NCI-H2081 (cell line): ENCODE results near the gene OR6V1.
"Not testable (repeated sequence)": the region's sequence is repeated elsewhere in the genome, so short reads cannot be mapped to it uniquely, and the experiment has no call there.

Experiments
- DNase-seq, 2 experiments: peaks; one replicate each; lab custom pipeline; 2025; lab: John Stamatoyannopoulos, UW

OR6V1 gene

DNA sequence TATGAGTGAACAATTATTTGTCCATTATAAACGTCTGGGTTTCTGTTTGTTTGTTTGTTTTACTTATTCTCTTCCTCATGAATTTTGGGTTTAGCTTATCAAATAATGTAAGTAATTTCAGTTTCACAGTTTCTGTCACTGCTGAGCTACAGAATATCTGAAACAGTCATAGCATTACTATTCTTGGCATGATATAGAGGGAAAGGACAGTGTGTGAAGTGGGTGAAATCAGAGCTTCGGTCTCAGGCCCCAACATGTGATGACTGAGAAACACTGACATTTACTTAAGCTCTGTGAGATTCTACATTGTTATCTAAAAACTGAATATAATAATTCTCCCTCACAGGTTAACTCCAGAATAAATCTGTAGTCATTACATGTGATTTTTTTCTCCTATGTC is 8.8 kb upstream of the OR6V1 start:
- no peak for DNase-seq

DNA sequence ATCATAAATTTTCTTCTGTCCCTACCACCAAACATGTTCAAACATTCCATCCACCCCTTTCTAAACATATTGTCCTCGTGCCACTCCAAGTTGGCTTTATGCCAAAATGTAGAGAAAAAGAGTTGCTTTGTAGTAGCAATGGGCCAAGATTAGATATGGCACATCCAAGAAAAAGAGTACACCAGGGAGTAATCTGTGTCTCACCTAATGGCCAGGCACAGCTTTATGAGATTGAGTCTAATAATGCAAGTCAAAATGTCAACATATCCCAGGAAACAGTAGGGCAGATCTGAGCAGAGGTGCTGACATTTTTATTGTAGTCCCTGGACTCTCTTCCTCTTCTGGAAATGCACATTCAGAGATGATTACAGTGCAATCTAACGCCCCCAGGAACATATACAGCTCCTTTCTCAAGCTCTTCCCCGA is 5.7 kb upstream of the OR6V1 start:
- peak; percentile 3 to 40 for DNase-seq

DNA sequence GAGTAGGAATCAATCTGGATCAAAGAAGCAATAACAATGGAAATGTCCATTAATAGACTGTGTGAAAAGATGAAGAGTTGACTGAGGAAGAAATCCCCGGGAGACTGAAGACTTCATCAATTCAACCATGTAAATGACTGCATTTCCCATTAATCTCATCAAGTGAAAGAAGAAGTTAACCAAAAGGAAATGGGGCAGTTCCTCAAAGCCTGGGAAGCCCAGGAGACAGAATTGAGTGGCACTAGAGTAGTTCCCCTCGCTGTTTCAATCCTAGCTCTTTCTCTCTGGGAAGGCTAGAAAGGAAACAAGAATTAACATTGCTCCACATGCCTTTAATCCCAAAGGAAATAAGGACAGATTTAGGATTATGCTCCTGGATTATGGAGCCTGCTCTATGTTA is 4.8 kb upstream of the OR6V1 start:
- DNase-seq: no peak

DNA sequence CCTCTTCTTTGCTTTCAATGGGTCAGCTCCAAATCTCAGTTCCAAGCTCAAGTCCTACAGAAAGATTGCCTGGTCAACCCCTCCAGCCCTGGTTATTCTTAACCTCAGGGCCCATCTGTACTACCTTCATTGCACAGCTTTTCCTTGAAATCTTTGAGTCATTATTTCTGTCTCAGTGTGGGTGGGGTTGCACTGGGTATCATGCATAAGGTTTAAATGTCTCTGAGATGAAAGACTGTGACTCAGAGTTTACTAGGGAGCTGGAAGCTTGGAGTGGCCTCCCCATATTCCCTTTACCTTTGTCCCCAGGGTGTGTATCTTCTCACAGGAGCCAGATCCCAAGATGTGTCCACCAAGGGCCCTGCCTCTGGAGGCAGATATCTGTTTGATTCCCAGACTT is 3.3 kb upstream of the OR6V1 start:
- no peak for DNase-seq

DNA sequence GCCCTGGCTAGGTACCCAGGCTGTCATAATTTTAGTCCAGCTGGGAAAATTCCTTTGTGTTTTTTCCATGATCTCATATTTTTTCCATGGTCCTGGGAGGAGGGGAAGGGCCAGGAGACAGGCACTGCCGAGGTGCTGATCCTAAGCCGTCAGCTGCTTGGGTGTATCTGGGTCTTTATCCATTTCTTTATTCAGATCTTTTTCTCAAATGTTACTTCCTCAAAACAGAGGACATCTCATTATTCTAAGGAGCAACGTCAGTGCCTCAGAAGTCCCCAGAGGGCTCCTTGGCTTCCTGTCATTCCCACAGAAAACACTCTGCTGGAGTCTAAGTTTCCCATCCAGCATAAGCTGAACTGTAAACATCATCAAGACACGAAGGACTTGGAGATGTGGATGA is 2.8 kb upstream of the OR6V1 start:
- no peak for DNase-seq

GRCh38 chr7:143050931-143051330 is 1.2 kb upstream of the OR6V1 start:
- DNase-seq: peak; percentile 7 to 48

GRCh38 chr7:143054621-143055020 is 2.5 kb downstream of the OR6V1 start:
- DNase-seq: no peak

DNA sequence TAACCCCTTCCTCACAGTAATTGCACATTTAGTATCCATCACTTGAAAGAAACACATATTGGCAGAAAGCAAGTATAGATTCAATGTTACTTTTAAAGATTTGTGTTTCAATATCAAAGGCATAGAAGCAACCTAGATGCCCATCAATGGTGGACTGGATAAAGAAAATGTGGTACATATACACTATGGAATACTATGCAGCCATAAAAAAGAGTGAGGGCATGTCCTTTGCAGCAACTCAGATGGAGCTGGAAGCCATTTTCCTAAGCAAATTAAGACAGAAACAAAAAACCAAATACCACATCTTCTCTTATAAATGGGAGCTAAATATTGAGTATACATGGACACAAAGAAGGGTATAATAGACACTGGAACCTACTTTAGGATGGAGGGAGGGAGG is 3.6 kb downstream of the OR6V1 start:
- no peak for DNase-seq

GRCh38 chr7:143063741-143064140 is 11.6 kb downstream of the OR6V1 start:
- no peak for DNase-seq

- no peak for DNase-seq
Observed at GRCh38 chr7:143068446-143068845, 16.3 kb downstream of the OR6V1 start.

DNA sequence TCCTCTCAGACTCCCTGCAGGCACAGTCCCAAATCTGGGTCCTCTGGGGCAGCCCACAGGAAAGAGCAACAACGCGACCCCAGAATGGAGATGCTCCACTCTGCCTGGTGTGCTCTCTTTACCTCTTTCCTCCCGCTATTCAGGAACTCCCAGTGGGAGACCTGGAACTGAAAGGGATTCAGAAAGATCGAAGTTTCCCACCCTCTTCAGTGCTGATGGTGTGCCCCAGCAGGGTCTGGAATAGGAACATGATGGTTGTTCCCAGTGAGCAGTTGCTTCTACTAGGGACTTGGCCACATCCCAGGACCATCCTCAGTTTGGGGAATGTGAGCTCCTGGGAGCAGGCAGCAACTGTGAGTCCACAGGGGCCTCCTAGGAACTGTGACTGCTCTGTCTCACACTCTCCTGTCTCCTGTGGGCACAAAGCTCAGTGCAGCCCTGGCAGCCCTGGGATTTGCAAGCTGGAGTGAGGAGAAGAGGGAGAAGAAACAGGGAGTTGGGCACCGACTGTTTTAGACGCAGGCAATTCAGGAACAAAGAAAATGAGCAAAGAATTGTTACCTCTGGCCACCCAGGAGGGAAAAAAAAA is 17.9 kb downstream of the OR6V1 start:
- no peak for DNase-seq

DNA sequence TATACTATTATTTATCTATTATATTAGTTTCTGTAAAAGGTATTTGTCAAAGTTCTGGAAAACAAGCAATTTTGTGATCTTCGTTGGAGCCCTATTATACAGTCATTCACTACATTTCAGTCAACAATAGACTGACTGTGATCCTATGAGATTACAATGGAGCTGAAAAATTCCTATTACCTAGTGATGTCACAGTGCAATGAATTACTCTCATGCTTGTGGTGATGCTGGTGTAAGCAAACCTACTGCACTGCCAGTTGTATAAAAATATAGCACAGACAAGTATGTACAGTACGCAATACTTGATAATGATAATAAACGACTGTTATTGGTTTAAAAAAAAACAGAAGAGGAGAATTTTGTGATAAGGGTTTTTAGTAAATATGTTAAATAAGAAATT is 21.4 kb downstream of the OR6V1 start:
- DNase-seq: no peak

DNA sequence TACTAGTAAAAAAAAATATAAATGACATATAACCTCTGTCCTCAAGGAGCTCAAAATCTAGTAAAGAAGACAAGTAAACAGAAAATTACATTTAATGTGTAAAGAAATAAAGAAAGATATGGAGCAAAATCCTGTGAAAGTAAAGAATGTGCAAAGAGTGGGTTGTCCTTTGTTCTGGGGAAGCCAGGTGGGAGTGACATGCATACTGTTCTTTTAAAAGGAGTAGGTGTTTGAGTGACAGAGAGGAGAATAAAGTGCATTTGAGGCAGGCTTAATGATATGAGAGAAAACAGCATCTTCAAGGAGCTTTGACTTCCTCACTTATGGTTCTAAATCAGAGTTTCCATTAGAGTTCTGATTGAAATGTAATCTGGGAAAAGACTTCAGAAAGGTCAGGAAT is 22.0 kb downstream of the OR6V1 start:
- no peak for DNase-seq

DNA sequence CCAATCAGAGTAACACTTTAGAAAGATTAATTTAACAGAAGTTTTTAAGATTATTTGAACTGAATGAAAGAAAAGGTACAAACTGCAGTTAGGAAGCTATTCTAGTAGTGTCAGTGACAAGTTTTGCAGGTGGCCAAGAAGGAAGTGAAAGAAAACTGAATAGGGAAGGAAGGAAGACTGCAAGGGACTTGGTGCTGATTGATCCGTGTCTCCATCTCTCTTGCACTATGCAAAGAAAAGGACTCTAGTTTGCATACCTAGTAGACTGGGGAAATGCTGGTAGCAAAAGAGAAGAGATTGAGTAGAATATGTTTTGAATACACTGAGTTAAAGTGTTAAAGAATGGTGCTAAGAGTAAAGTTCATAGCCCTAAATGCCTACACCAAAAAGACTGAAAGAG is 33.0 kb downstream of the OR6V1 start:
- DNase-seq: no peak

- DNase-seq: not testable (repeated sequence)
Observed at GRCh38 chr7:143085610-143086009, 33.5 kb downstream of the OR6V1 start.

GRCh38 chr7:143088549-143089231 is 36.5 kb downstream of the OR6V1 start:
- not testable (repeated sequence) for DNase-seq

DNA sequence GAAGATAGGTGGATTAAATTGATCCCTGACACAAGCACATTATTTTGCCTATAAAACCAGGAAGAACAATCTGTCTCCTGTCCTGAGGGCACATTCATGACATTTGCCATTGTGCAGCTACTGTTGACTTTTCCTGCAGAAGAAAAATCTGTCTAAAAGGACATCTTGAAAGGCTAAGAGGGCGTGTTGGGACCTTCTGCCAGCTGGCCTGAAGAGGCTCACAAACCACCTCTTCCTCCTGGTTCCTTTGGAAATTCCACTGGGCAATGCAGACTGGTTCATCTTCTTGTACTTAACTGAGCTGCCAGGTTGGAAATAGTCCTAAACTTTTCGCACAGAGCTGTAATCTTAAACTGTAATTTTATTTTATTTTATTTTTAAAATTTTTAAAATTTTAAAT is 44.0 kb downstream of the OR6V1 start:
- no peak for DNase-seq

- DNase-seq: not testable (repeated sequence)
Observed at GRCh38 chr7:143099579-143099978, 47.4 kb downstream of the OR6V1 start.
